K562 (cell line): ENCODE results near the gene KIFC3. TPM values are rescaled to one million over a fixed set of nuclear protein-coding genes. Genes with fewer than 3 reads are reported as not detected.

ENCODE experiments used
- ATAC-seq: fragments of 200-7000 bp; cut with Tn5 transposase; 3 replicates; pipeline ENCODE4 v1.9.1; 2020; ENCODE audit warnings: moderate library complexity
- BruUV-seq: library from RNA; stranded (reverse); fragments of 400-500 nt; replicated peaks from 2 replicates; lab custom pipeline; 2021; lab: Mats Ljungman, UMichigan
- CTCF ChIA-PET: fragments of 300-600 bp; formaldehyde crosslinking; extraction: SDS; loops from one replicate; lab custom pipeline; 2021; ENCODE audit warnings: low intra/inter-chr PET ratio; lab: Yijun Ruan, JAX
- POLR2A ChIA-PET: fragments of 300-600, 350-650 bp; sonication (Branson Sonifier 250); formaldehyde crosslinking; extraction: SDS; loops from one replicate; lab custom pipeline; 2021; ENCODE audit warnings: antibody characterized with exemption, inconsistent platforms; lab: Yijun Ruan, JAX
- DNase-seq, 4 experiments: peaks; one replicate each; pipeline versions ENCODE4 v3.0.0 to v3.0.0-alpha.2; 2011 to 2018; ENCODE audit warnings: low spot score in 3 of 4, mixed read lengths in 3 of 4; ENCODE audit errors: extremely low read depth in 1 of 4
- FAIRE-seq: peaks from 2 replicates; lab custom pipeline; 2011; peaks lifted over from hg19 to GRCh38; lab: Jason Lieb, UNC
- H2AFZ ChIP-seq: 2 replicates; pipeline ENCODE4 v1.6.0; 2011; ENCODE audit warnings: low read depth, low read length, control low read depth, inconsistent platforms
- H3K27ac ChIP-seq: fragments of 200-600 bp; 3 replicates; pipeline ENCODE4 v1.8.0; 2011; ENCODE audit warnings: low read depth, mild to moderate bottlenecking, control low read depth, inconsistent platforms, low read length, moderate library complexity, mixed read lengths; ENCODE audit errors: extremely low read depth
- H3K27me3 ChIP-seq, 2 experiments: fragments of 300-600 bp in 1 of 2; 2 replicates in 1 of 2; 3 replicates in 1 of 2; pipeline versions ENCODE4 v1.6.0 to v1.8.0; 2011; ENCODE audit warnings: inconsistent platforms in 2 of 2, low read length in 2 of 2, mild to moderate bottlenecking in 1 of 2, mixed read lengths in 1 of 2, moderate library complexity in 1 of 2; ENCODE audit not compliant: control insufficient read depth in 2 of 2, insufficient read depth in 2 of 2
- H3K36me3 ChIP-seq: fragments of 300-600 bp; 3 replicates; pipeline ENCODE4 v1.8.0; 2011; ENCODE audit warnings: mild to moderate bottlenecking, low read length, inconsistent platforms; ENCODE audit not compliant: control insufficient read depth, insufficient read depth
- H3K4me1 ChIP-seq, 2 experiments: fragments of 200-600 bp in 1 of 2; replicated peaks in 1 of 2; 2 replicates in 1 of 2; 3 replicates in 1 of 2; pipeline versions ENCODE4 v1.5.1 to v1.8.0; 2011; ENCODE audit warnings: inconsistent platforms in 2 of 2, low read length in 2 of 2, mild to moderate bottlenecking in 1 of 2, mixed read lengths in 1 of 2, moderate library complexity in 1 of 2; ENCODE audit not compliant: control insufficient read depth in 2 of 2, insufficient read depth in 2 of 2
- H3K4me2 ChIP-seq: 2 replicates; pipeline ENCODE4 v1.6.1; 2011; ENCODE audit warnings: low read length, control low read depth, inconsistent platforms, mixed read lengths; ENCODE audit not compliant: insufficient read depth
- H3K4me3 ChIP-seq: fragments of 200-600 bp; sonication (generic), shearing (Covaris generic); 2 replicates; pipeline ENCODE4 v1.5.1; 2016; ENCODE audit warnings: control low read depth, inconsistent platforms
- H3K79me2 ChIP-seq: fragments of 200-600 bp; 3 replicates; pipeline ENCODE4 v1.8.0; 2011; ENCODE audit warnings: low read length, inconsistent platforms; ENCODE audit not compliant: control insufficient read depth, insufficient read depth
- H3K9ac ChIP-seq, 2 experiments: 2 replicates each; pipeline versions ENCODE4 v1.6.0 to v1.6.1; 2011; ENCODE audit warnings: low read depth in 2 of 2, low read length in 2 of 2, control low read depth in 1 of 2, inconsistent platforms in 1 of 2, mild to moderate bottlenecking in 1 of 2, mixed read lengths in 1 of 2; ENCODE audit not compliant: insufficient read depth in 1 of 2
- H3K9me1 ChIP-seq: one replicate; pipeline ENCODE4 v1.6.0; 2011; ENCODE audit warnings: inconsistent platforms, mild to moderate bottlenecking, low read length, moderate library complexity; ENCODE audit not compliant: control insufficient read depth, insufficient read depth
- H3K9me3 ChIP-seq: replicated peaks from 2 replicates; pipeline ENCODE4 v1.5.1; 2011; ENCODE audit warnings: low read depth, low read length, inconsistent platforms; ENCODE audit not compliant: control insufficient read depth, insufficient read depth
- H4K20me1 ChIP-seq: replicated peaks from 2 replicates; pipeline ENCODE4 v1.6.1; 2011; ENCODE audit warnings: low read length, inconsistent platforms, mixed read lengths; ENCODE audit not compliant: control insufficient read depth, insufficient read depth
- BCOR ChIP-seq: fragments of 450-650 bp; IDR thresholded peaks from 2 replicates; pipeline ENCODE4 v1.6.1; 2016
- CCNT2 ChIP-seq: IDR thresholded peaks from 2 replicates; pipeline ENCODE4 v1.6.1; 2011; ENCODE audit warnings: borderline replicate concordance, low read depth, mild to moderate bottlenecking, moderate library complexity, mixed read lengths, low read length; ENCODE audit not compliant: insufficient read length; ENCODE audit errors: extremely low read depth
- CREB1 ChIP-seq, 2 experiments: sonication (generic) in 1 of 2; formaldehyde crosslinking in 1 of 2; IDR thresholded peaks; 2 replicates each; pipeline versions ENCODE4 v1.6.1 to v1.8.0; 2012 to 2022; ENCODE audit warnings: inconsistent platforms in 1 of 2, mild to moderate bottlenecking in 1 of 2, missing genetic modification reagents in 1 of 2, moderate library complexity in 1 of 2
- DNMT1 ChIP-seq: fragments of 450-650 bp; IDR thresholded peaks from 2 replicates; pipeline ENCODE4 v1.6.1; 2016; ENCODE audit warnings: antibody characterized with exemption, mild to moderate bottlenecking
- HEY1 ChIP-seq: fragments of 250-450 bp; sonication (Bioruptor Pico); IDR thresholded peaks from 2 replicates; pipeline ENCODE4 v1.5.0; 2020; ENCODE audit warnings: mild to moderate bottlenecking, moderate library complexity, borderline replicate concordance
- HMGN3 ChIP-seq: IDR thresholded peaks from 2 replicates; pipeline ENCODE4 v1.6.1; 2011; ENCODE audit warnings: borderline replicate concordance, low read depth, mild to moderate bottlenecking, mixed read lengths, low read length; ENCODE audit not compliant: insufficient read length; ENCODE audit errors: extremely low read depth
- POLR2G ChIP-seq: fragments of 200-400 bp; formaldehyde crosslinking; IDR thresholded peaks from 2 replicates; pipeline ENCODE4 v1.6.1; 2017; ENCODE audit warnings: low read depth, mild to moderate bottlenecking, antibody characterized with exemption, low read length, moderate library complexity
- RBBP5 ChIP-seq: fragments of 200-600 bp; sonication (generic); IDR thresholded peaks from 2 replicates; pipeline ENCODE4 v1.6.1; 2012; ENCODE audit warnings: borderline replicate concordance, mild to moderate bottlenecking, low read length, control low read depth, inconsistent platforms; ENCODE audit not compliant: insufficient read depth, poor library complexity, severe bottlenecking
- THRAP3 ChIP-seq: fragments of 450-650 bp; IDR thresholded peaks from 2 replicates; pipeline ENCODE4 v1.6.1; 2016; ENCODE audit warnings: mild to moderate bottlenecking, inconsistent platforms, borderline replicate concordance
- ZNF224 ChIP-seq: sonication (generic); formaldehyde crosslinking; IDR thresholded peaks from 2 replicates; pipeline ENCODE4 v1.8.0; 2022; ENCODE audit warnings: mild to moderate bottlenecking, missing genetic modification reagents
- ZNF507 ChIP-seq: conservative IDR thresholded peaks from 2 replicates; pipeline ENCODE4 v1.6.1; 2017; ENCODE audit warnings: missing genetic modification characterization, missing compliant biosample characterization
- WGBS: fragments of 100-300 bp; shearing (Covaris generic); methylation state at CpG from one replicate; pipeline ENCODE4 v1.1.6; 2016; ENCODE audit warnings: low coverage, mixed read lengths; ENCODE audit not compliant: insufficient coverage; ENCODE audit errors: missing lambda C conversion rate; 5-methylcytosine and 5-hydroxymethylcytosine counted together
- in situ Hi-C: fragments of 300-500 bp; cut with MboI; formaldehyde crosslinking; loops from 4 replicates; pipeline ENCODE4 v1.15.0; 2018; ENCODE audit warnings: inconsistent platforms, mixed read lengths
- intact Hi-C: fragments of 100-400 bp; cut with micrococcal nuclease; formaldehyde crosslinking; loops from 2 replicates; pipeline ENCODE4 v1.14.2; 2022
- polyA plus RNA-seq, 8 experiments: library from polyadenylated mRNA; depleted of rRNA in 4 of 8; stranded (reverse) in 5 of 8; unstranded in 3 of 8; fragments of >200 nt; fragmentation: Nextera tagmentation in 2 of 8; fragmentation: Illumina TruSeq in 1 of 8; extraction: Ambion mirVana in 2 of 8; extraction: Trizol in 1 of 8; gene quantifications; 2 replicates each; pipeline versions ENCODE4 v1.2.1 to v1.2.3, GENCODE V29; 2011 to 2014; ENCODE audit warnings: inconsistent platforms in 1 of 8, missing spikeins in 1 of 8
- total RNA-seq, 7 experiments: library from RNA; depleted of rRNA in 6 of 7; stranded (reverse); fragments of >200 nt in 6 of 7; fragmentation: Illumina TruSeq in 2 of 7; extraction: Trizol in 2 of 7; gene quantifications; 2 replicates each; pipeline versions ENCODE4 v1.2.1 to v1.2.3, GENCODE V29; 2011 to 2021; ENCODE audit warnings: low replicate concordance in 1 of 7
- TF ChIP-seq, protein P1 (sequence below), 2 experiments: fragments of 250-450 bp in 1 of 2; fragments of 450-650 bp in 1 of 2; sonication (Bioruptor Pico) in 1 of 2; IDR thresholded peaks; 2 replicates each; pipeline versions ENCODE4 v1.6.1 to v1.8.0; 2016 to 2021; ENCODE audit warnings: mild to moderate bottlenecking in 2 of 2, moderate library complexity in 2 of 2, missing compliant biosample characterization in 1 of 2, missing genetic modification characterization in 1 of 2
- TF ChIP-seq, protein P2 (sequence below): fragments of 250-450 bp; sonication (Bioruptor Pico); IDR thresholded peaks from 2 replicates; pipeline ENCODE4 v1.8.0; 2021; ENCODE audit warnings: borderline replicate concordance, mild to moderate bottlenecking, moderate library complexity; ENCODE audit not compliant: poor library complexity, severe bottlenecking

KIFC3 gene
- total and polyA plus RNA-seq, 9 of the 15 experiments (the other 6 are each of a cell fraction or from before 2014, with no cell fraction given) = 0.23 to 105 (median 26.2) TPM

GRCh38 chr16:57743886-57744641 is 58.2 kb downstream of the KIFC3 start (continued):
- TF ChIP-seq CCNT2 (no peak), POLR2G (peak; percentile 23; the same call in 1 of the 2 replicates), BCOR (peak; percentile 37; the same call in 1 of the 2 replicates), RBBP5 (no peak), DNMT1 (no peak), ZNF224 (CRISPR knock-in tag) (no peak)
- TF ChIP-seq, protein P1, sequence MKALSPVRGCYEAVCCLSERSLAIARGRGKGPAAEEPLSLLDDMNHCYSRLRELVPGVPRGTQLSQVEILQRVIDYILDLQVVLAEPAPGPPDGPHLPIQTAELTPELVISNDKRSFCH (CRISPR knock-in tag; IDR thresholded peaks at IDR 0.05) = no peak
- TF ChIP-seq, protein P1 (tag; IDR thresholded peaks at IDR 0.05) = no peak

GRCh38 chr16:57743458-57743857 is 58.8 kb downstream of the KIFC3 start:
- H4K20me1 ChIP-seq = no peaks in the 10 kb centered on the region
- H3K36me3 ChIP-seq = peaks cover 27% of the 10 kb centered on the region; the same call in 2 of the 3 replicates
- no peaks in the 10 kb centered on the region for H3K27me3 ChIP-seq
- no TSS peak for BruUV-seq
- in situ Hi-C loops = no loop called here
- H2AFZ ChIP-seq = no peak overlapping the region
- CTCF ChIA-PET = no interaction called here
- no peak for ATAC-seq
- no peak for FAIRE-seq
- 73% methylated on average over 8 of the region's 10 CpGs for WGBS
- POLR2A ChIA-PET = no interaction called here
- TF ChIP-seq HMGN3 (no peak), ZNF507 (no peak), THRAP3 (no peak), CREB1 (IDR thresholded peaks at IDR 0.05) (no peak), CREB1 (CRISPR knock-in tag; IDR thresholded peaks at IDR 0.05) (no peak), HEY1 (CRISPR knock-in tag) (no peak)
- TF ChIP-seq, protein P2, sequence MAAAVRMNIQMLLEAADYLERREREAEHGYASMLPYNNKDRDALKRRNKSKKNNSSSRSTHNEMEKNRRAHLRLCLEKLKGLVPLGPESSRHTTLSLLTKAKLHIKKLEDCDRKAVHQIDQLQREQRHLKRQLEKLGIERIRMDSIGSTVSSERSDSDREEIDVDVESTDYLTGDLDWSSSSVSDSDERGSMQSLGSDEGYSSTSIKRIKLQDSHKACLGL (CRISPR knock-in tag) = no peak
- no peak overlapping the region for H3K4me3 ChIP-seq
- no peak for DNase-seq
- H3K4me2 ChIP-seq = no peak overlapping the region
- no peaks in the 10 kb centered on the region for H3K9me3 ChIP-seq
- peak overlapping the region in 1 of 2 experiments; percentile 47; a peak in 2 of 4 replicates for H3K9ac ChIP-seq
- H3K27ac ChIP-seq = no peak overlapping the region
- no peaks in the 10 kb centered on the region for H3K79me2 ChIP-seq
- H3K9me1 ChIP-seq = no peaks in the 10 kb centered on the region
- intact Hi-C loops = no loop called here
- peaks cover 10 to 32% of the 10 kb centered on the region in 2 experiments for H3K4me1 ChIP-seq
